ENCODE measurements around the gene ACYP2. TPM values are rescaled to one million over a fixed set of nuclear protein-coding genes. Genes with fewer than 3 reads are reported as not detected.
"Not testable (repeated sequence)": the region's sequence is repeated elsewhere in the genome, so short reads cannot be mapped to it uniquely, and the experiment has no call there.

ACYP2 gene
- total RNA-seq, 1 donor from 2014 or later: 5.9 TPM

- Mint-ChIP-seq H3K9me3 (no peaks in the 10 kb centered on the region), H3K4me3 (no peak overlapping the region), H3K27ac (ENCODE audit: unreplicated experiment) (no peak overlapping the region), H3K27me3 (ENCODE audit: low read depth) (peaks cover 24% of the 10 kb centered on the region), H3K4me1 (no peaks in the 10 kb centered on the region), H3K36me3 (ENCODE audit: low read depth) (no peaks in the 10 kb centered on the region)
- TF ChIP-seq, protein P1, sequence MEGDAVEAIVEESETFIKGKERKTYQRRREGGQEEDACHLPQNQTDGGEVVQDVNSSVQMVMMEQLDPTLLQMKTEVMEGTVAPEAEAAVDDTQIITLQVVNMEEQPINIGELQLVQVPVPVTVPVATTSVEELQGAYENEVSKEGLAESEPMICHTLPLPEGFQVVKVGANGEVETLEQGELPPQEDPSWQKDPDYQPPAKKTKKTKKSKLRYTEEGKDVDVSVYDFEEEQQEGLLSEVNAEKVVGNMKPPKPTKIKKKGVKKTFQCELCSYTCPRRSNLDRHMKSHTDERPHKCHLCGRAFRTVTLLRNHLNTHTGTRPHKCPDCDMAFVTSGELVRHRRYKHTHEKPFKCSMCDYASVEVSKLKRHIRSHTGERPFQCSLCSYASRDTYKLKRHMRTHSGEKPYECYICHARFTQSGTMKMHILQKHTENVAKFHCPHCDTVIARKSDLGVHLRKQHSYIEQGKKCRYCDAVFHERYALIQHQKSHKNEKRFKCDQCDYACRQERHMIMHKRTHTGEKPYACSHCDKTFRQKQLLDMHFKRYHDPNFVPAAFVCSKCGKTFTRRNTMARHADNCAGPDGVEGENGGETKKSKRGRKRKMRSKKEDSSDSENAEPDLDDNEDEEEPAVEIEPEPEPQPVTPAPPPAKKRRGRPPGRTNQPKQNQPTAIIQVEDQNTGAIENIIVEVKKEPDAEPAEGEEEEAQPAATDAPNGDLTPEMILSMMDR (conservative IDR thresholded peaks at IDR 0.05): no peak
- DNase-seq (ENCODE audit: low read depth, low spot score): no peak
Measured at GRCh38 chr2:54290356-54291025, 175.1 kb downstream of the ACYP2 start.

- H3K36me3 Mint-ChIP-seq (ENCODE audit: low read depth); H3K4me3 Mint-ChIP-seq; H3K9me3 Mint-ChIP-seq; DNase-seq (ENCODE audit: low read depth, low spot score); H3K27ac Mint-ChIP-seq (ENCODE audit: unreplicated experiment); H3K4me1 Mint-ChIP-seq: not testable (repeated sequence)
- peaks cover 18% of the 10 kb centered on the region for H3K27me3 Mint-ChIP-seq (ENCODE audit: low read depth)
Measured at GRCh38 chr2:54294665-54295064, 179.2 kb downstream of the ACYP2 start.

DNA sequence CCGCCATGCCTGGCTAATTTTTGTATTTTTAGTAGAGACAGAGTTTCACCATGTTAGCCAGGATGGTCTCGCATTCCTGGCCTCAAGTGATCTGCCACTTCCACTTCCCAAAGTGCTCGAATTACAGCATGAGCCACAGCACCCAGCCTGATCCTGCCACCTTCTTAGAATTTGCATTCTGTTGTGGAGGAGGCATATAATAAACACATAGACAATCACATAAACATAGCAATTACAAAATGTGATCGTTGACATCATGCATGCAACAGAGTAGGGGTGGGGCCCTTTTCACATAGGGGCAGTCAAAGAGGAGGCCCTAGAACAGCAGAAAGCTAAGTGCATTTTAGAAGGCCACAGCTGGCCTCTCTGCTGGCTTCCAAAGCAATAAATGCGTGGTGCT, 180.5 kb downstream of the ACYP2 start:
- no peaks in the 10 kb centered on the region for H3K4me1 Mint-ChIP-seq
- no peaks in the 10 kb centered on the region for H3K36me3 Mint-ChIP-seq (ENCODE audit: low read depth)
- DNase-seq (ENCODE audit: low read depth, low spot score): no peak
- TF ChIP-seq, protein P1 (conservative IDR thresholded peaks at IDR 0.05): no peak
- no peak overlapping the region for H3K27ac Mint-ChIP-seq (ENCODE audit: unreplicated experiment)
- H3K4me3 Mint-ChIP-seq: no peak overlapping the region
- H3K9me3 Mint-ChIP-seq: no peaks in the 10 kb centered on the region
- peaks cover 7% of the 10 kb centered on the region for H3K27me3 Mint-ChIP-seq (ENCODE audit: low read depth)

GRCh38 chr2:54298514-54298913, 183.1 kb downstream of the ACYP2 start:
- H3K4me3 Mint-ChIP-seq: no peak overlapping the region
- H3K27ac Mint-ChIP-seq (ENCODE audit: unreplicated experiment): no peak overlapping the region
- DNase-seq (ENCODE audit: low read depth, low spot score): no peak
- TF ChIP-seq, protein P1 (conservative IDR thresholded peaks at IDR 0.05): no peak
- H3K36me3 Mint-ChIP-seq (ENCODE audit: low read depth): no peaks in the 10 kb centered on the region
- no peaks in the 10 kb centered on the region for H3K4me1 Mint-ChIP-seq
- no peaks in the 10 kb centered on the region for H3K9me3 Mint-ChIP-seq
- no peaks in the 10 kb centered on the region for H3K27me3 Mint-ChIP-seq (ENCODE audit: low read depth)

- no peaks in the 10 kb centered on the region for H3K36me3 Mint-ChIP-seq (ENCODE audit: low read depth)
- DNase-seq (ENCODE audit: low read depth, low spot score): no peak
- H3K4me3 Mint-ChIP-seq: no peak overlapping the region
- TF ChIP-seq, protein P1 (conservative IDR thresholded peaks at IDR 0.05): no peak
- H3K9me3 Mint-ChIP-seq: no peaks in the 10 kb centered on the region
- peaks cover 5% of the 10 kb centered on the region for H3K4me1 Mint-ChIP-seq
- H3K27ac Mint-ChIP-seq (ENCODE audit: unreplicated experiment): no peak overlapping the region
- H3K27me3 Mint-ChIP-seq (ENCODE audit: low read depth): no peaks in the 10 kb centered on the region
Measured at GRCh38 chr2:54303631-54304030, 188.2 kb downstream of the ACYP2 start.

- no peaks in the 10 kb centered on the region for H3K27me3 Mint-ChIP-seq (ENCODE audit: low read depth)
- H3K4me3 Mint-ChIP-seq: no peak overlapping the region
- no peak overlapping the region for H3K27ac Mint-ChIP-seq (ENCODE audit: unreplicated experiment)
- H3K4me1 Mint-ChIP-seq: peaks cover 12% of the 10 kb centered on the region
- no peaks in the 10 kb centered on the region for H3K9me3 Mint-ChIP-seq
- no peak for DNase-seq (ENCODE audit: low read depth, low spot score)
- no peaks in the 10 kb centered on the region for H3K36me3 Mint-ChIP-seq (ENCODE audit: low read depth)
- TF ChIP-seq, protein P1 (conservative IDR thresholded peaks at IDR 0.05): no peak
Measured at GRCh38 chr2:54306556-54306955, 191.1 kb downstream of the ACYP2 start.

All from neural crest cell (in vitro differentiated cells).